ENCODE data around the gene DNAJB13.
"Not testable (repeated sequence)": the region's sequence is repeated elsewhere in the genome, so short reads cannot be mapped to it uniquely, and the experiment has no call there.

DNA sequence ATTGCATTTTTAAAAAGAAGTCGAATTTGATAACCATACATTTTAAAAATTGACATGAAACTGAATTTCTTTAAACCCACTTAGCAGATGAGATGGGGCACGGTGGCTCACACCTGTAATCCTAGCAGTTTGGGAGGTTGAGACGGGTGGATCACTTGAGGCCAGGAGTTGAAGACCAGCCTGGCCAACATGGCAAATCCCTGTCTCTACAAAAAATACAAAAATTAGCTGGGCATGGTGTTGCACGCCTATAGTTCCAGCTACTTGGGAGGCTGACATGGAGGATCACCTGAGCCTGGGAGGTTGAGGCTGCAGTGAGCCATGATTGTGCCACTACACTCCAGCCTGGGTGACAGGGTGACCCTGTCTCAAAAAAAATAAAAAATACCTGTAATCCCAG lies 34.8 kb downstream of the DNAJB13 start:
- TF ChIP-seq, protein P1, sequence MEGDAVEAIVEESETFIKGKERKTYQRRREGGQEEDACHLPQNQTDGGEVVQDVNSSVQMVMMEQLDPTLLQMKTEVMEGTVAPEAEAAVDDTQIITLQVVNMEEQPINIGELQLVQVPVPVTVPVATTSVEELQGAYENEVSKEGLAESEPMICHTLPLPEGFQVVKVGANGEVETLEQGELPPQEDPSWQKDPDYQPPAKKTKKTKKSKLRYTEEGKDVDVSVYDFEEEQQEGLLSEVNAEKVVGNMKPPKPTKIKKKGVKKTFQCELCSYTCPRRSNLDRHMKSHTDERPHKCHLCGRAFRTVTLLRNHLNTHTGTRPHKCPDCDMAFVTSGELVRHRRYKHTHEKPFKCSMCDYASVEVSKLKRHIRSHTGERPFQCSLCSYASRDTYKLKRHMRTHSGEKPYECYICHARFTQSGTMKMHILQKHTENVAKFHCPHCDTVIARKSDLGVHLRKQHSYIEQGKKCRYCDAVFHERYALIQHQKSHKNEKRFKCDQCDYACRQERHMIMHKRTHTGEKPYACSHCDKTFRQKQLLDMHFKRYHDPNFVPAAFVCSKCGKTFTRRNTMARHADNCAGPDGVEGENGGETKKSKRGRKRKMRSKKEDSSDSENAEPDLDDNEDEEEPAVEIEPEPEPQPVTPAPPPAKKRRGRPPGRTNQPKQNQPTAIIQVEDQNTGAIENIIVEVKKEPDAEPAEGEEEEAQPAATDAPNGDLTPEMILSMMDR (IDR thresholded peaks at IDR 0.05; ENCODE audit: insufficient read depth, low read depth, low read length): not testable (repeated sequence)
- TF ChIP-seq EZH2 (IDR thresholded peaks at IDR 0.05; ENCODE audit: insufficient read depth, low read length): not testable (repeated sequence)
